Osteocyte (in vitro differentiated cells): ENCODE measurements around the gene RIPPLY1. TPM values are rescaled to one million over a fixed set of nuclear protein-coding genes. Genes with fewer than 3 reads are reported as not detected.

ENCODE experiments used
- DNase-seq: peaks from one replicate; pipeline ENCODE4 v3.0.0; 2021; ENCODE audit warnings: mixed read lengths; ENCODE audit not compliant: unreplicated experiment; ENCODE audit errors: extremely low spot score
- H3K27ac Mint-ChIP-seq: one replicate; pipeline ENCODE4 v1.8.0; 2021; ENCODE audit warnings: mild to moderate bottlenecking, mixed read lengths; ENCODE audit not compliant: unreplicated experiment
- H3K27me3 Mint-ChIP-seq: one replicate; pipeline ENCODE4 v1.8.0; 2021; ENCODE audit warnings: mixed read lengths; ENCODE audit not compliant: unreplicated experiment
- H3K36me3 Mint-ChIP-seq: one replicate; pipeline ENCODE4 v1.8.0; 2021; ENCODE audit warnings: mixed read lengths; ENCODE audit not compliant: unreplicated experiment
- H3K4me1 Mint-ChIP-seq: one replicate; pipeline ENCODE4 v1.8.0; 2021; ENCODE audit warnings: mixed read lengths; ENCODE audit not compliant: unreplicated experiment
- H3K4me3 Mint-ChIP-seq: one replicate; pipeline ENCODE4 v1.8.0; 2021; ENCODE audit warnings: mild to moderate bottlenecking, moderate library complexity, mixed read lengths; ENCODE audit not compliant: unreplicated experiment
- H3K9me3 Mint-ChIP-seq: one replicate; pipeline ENCODE4 v1.8.0; 2021; ENCODE audit warnings: mixed read lengths; ENCODE audit not compliant: unreplicated experiment
- CTCF ChIP-seq: fragments of 200-600 bp; sonication (generic); IDR thresholded peaks from 2 replicates; pipeline ENCODE4 v1.5.0; 2021; ENCODE audit warnings: antibody characterized with exemption, mild to moderate bottlenecking, moderate library complexity
- total RNA-seq: library from RNA; stranded (reverse); gene quantifications from 2 replicates; pipeline ENCODE4 v1.2.1, GENCODE V29; 2021

Gene RIPPLY1
- total RNA-seq, 1 donor from 2014 or later = not detected

- Mint-ChIP-seq H3K36me3 (no peaks in the 10 kb centered on the region), H3K27ac (no peak overlapping the region), H3K4me1 (peaks cover 30% of the 10 kb centered on the region), H3K27me3 (no peaks in the 10 kb centered on the region), H3K9me3 (no peaks in the 10 kb centered on the region), H3K4me3 (no peak overlapping the region)
- DNase-seq = no peak
- no peak for TF ChIP-seq CTCF
Observed at GRCh38 chrX:106899276-106899675, 3.9 kb downstream of the RIPPLY1 start.

GRCh38 chrX:106898462-106898861, 4.7 kb downstream of the RIPPLY1 start:
- no peak for DNase-seq
- Mint-ChIP-seq H3K9me3 (no peaks in the 10 kb centered on the region), H3K4me3 (no peak overlapping the region), H3K27me3 (no peaks in the 10 kb centered on the region), H3K36me3 (no peaks in the 10 kb centered on the region), H3K4me1 (peaks cover 23% of the 10 kb centered on the region), H3K27ac (no peak overlapping the region)
- peak; percentile 56 for TF ChIP-seq CTCF

- DNase-seq = no peak
- Mint-ChIP-seq H3K36me3 (no peaks in the 10 kb centered on the region), H3K4me3 (no peak overlapping the region), H3K27ac (no peak overlapping the region), H3K9me3 (no peaks in the 10 kb centered on the region), H3K27me3 (no peaks in the 10 kb centered on the region), H3K4me1 (peaks cover 21% of the 10 kb centered on the region)
- TF ChIP-seq CTCF = no peak
Observed at GRCh38 chrX:106897259-106897658, 5.9 kb downstream of the RIPPLY1 start.

DNA sequence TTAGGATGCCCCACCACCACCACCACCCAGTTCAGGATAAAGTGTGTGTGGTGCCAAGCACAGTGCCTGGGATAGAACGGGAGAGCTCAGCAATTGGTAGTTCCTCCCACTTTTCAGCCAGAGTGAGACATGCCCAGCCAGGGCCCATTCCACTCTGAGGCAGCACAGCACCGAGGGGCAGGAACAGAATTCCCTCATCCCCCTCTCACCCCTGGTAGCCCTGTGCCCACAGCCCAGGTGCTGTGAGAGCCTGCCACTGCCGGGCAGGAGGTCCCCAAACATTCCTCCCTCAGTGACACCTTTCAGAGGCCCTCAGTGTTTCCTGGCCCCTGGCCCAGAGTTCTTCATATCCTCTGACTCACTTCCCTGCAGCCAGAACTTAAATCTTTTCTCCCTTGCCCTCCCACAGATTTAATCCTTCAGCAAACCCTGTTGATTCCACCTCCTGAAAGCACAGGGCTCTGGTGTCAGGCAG, 8.1 kb downstream of the RIPPLY1 start:
- TF ChIP-seq CTCF = no peak
- Mint-ChIP-seq H3K36me3 (no peaks in the 10 kb centered on the region), H3K27me3 (peaks cover 11% of the 10 kb centered on the region), H3K4me1 (peaks cover 21% of the 10 kb centered on the region), H3K4me3 (no peak overlapping the region), H3K9me3 (no peaks in the 10 kb centered on the region), H3K27ac (peak overlapping the region; percentile 81)
- no peak for DNase-seq

DNA sequence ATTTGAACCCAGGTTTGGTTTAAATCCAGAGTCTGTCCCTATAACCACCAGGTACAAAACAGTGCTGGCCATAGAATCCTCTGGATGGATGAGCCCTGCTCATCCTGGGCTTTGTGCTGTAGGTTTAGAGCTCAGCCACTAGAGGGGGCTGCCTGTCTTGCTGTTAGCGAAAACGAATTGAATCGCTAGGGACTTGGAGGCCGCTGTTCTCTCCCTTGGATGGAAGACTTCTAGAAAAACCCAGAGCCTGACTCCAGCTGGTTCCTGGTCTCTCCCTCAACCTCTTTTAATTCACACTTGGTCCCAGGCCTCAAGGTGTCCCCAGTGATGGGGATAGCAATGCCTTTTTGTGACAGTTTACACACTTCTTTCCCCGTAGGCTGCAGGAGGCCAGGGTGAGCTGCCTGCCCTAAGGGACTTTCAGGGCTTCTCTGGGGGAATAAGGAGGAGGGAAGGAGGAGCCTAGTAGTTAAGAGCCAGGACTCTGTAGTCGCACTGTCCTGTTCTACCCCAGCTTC, 8.7 kb downstream of the RIPPLY1 start:
- H3K4me1 Mint-ChIP-seq = peaks cover 21% of the 10 kb centered on the region
- no peak for DNase-seq
- H3K27ac Mint-ChIP-seq = peak overlapping the region; percentile 81
- peaks cover 11% of the 10 kb centered on the region for H3K27me3 Mint-ChIP-seq
- H3K9me3 Mint-ChIP-seq = no peaks in the 10 kb centered on the region
- no peak overlapping the region for H3K4me3 Mint-ChIP-seq
- TF ChIP-seq CTCF = peak; percentile 83
- H3K36me3 Mint-ChIP-seq = no peaks in the 10 kb centered on the region
